HepG2 (cell line): ENCODE measurements around the gene PDGFA.

ENCODE experiments used
- AGO1 ChIP-seq: fragments of 200-400 bp; formaldehyde crosslinking; IDR thresholded peaks from 2 replicates; pipeline ENCODE4 v1.6.1; 2017; ENCODE audit warnings: mild to moderate bottlenecking, low read depth, low read length, moderate library complexity; ENCODE audit not compliant: poor library complexity, severe bottlenecking
- ELF1 ChIP-seq: sonication (generic); formaldehyde crosslinking; IDR thresholded peaks from 2 replicates; pipeline ENCODE4 v1.4.0; 2020; ENCODE audit warnings: missing genetic modification reagents
- HNRNPL ChIP-seq: fragments of 200-400 bp; formaldehyde crosslinking; IDR thresholded peaks from 2 replicates; pipeline ENCODE4 v1.6.1; 2017; ENCODE audit warnings: mild to moderate bottlenecking, low read depth, low read length
- MXI1 ChIP-seq: IDR thresholded peaks from 3 replicates; pipeline ENCODE4 v1.6.1; 2012; ENCODE audit warnings: low read depth, low read length, inconsistent platforms, borderline replicate concordance
- NFKB2 ChIP-seq: sonication (generic); formaldehyde crosslinking; IDR thresholded peaks from 2 replicates; pipeline ENCODE4 v1.4.0; 2020; ENCODE audit warnings: missing genetic modification reagents, borderline replicate concordance
- SP2 ChIP-seq: sonication (generic); formaldehyde crosslinking; IDR thresholded peaks from 2 replicates; pipeline ENCODE4 v1.5.1; 2020; ENCODE audit warnings: mild to moderate bottlenecking, missing genetic modification reagents
- ZMYM2 ChIP-seq: sonication (generic); formaldehyde crosslinking; IDR thresholded peaks from 2 replicates; pipeline ENCODE4 v1.8.0; 2022; ENCODE audit warnings: mild to moderate bottlenecking, missing genetic modification reagents
- TF ChIP-seq, protein P1 (sequence below): sonication (generic); formaldehyde crosslinking; IDR thresholded peaks from 2 replicates; pipeline ENCODE4 v1.5.0; 2020; ENCODE audit warnings: mild to moderate bottlenecking, missing genetic modification reagents, moderate library complexity
- TF ChIP-seq, protein P2 (sequence below): sonication (generic); formaldehyde crosslinking; IDR thresholded peaks from 2 replicates; pipeline ENCODE4 v1.4.0; 2020; ENCODE audit warnings: mild to moderate bottlenecking, missing genetic modification reagents

DNA sequence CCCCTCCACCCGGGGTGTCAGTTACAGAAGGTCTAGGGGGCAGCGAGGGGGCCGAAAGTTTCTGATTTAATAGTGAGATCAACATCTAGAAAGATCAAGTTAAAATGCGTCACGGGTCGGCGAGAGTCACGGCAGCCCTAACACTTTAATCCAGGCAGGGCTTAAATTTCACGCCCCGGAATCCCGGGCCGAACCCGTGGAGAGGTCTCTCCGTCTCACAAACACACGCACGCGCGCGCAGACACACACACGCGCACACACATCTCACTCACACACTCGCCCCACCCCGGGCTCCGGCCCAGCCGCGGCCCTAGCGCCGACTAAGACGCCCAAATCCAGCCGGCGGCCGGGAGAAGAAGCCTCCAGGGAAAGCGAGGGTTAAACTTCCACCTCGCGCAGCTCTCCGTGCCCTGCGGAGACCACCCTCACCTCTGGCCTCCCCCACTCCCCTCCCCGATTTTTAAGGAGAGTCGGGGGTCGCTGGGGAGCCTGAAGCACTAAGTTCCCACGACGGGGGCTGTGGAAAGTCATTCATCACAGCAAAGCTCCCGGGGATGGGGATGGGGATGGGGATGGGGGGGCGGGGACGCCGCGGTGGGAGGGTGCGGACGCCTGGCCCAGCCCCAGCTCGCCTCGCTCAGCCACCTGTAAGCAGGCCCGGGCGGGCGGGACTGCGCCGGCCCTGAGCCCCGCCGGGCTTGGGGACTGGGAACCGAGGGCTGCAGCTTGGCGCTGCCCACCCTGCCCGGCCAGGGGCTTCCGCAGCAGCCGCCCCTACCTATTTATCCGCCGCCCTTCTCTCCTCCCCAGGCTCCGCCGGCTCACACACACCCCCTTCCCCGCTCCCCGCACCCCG lies 1.6 kb downstream of the PDGFA start:
- TF ChIP-seq NFKB2 (CRISPR knock-in tag) (no peak), ELF1 (CRISPR knock-in tag) (no peak), MXI1 (no peak), SP2 (CRISPR knock-in tag) (no peak), AGO1 (no peak), HNRNPL (no peak), ZMYM2 (CRISPR knock-in tag) (no peak)
- TF ChIP-seq, protein P1, sequence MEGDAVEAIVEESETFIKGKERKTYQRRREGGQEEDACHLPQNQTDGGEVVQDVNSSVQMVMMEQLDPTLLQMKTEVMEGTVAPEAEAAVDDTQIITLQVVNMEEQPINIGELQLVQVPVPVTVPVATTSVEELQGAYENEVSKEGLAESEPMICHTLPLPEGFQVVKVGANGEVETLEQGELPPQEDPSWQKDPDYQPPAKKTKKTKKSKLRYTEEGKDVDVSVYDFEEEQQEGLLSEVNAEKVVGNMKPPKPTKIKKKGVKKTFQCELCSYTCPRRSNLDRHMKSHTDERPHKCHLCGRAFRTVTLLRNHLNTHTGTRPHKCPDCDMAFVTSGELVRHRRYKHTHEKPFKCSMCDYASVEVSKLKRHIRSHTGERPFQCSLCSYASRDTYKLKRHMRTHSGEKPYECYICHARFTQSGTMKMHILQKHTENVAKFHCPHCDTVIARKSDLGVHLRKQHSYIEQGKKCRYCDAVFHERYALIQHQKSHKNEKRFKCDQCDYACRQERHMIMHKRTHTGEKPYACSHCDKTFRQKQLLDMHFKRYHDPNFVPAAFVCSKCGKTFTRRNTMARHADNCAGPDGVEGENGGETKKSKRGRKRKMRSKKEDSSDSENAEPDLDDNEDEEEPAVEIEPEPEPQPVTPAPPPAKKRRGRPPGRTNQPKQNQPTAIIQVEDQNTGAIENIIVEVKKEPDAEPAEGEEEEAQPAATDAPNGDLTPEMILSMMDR (CRISPR knock-in tag), result no peak
- TF ChIP-seq, protein P2, sequence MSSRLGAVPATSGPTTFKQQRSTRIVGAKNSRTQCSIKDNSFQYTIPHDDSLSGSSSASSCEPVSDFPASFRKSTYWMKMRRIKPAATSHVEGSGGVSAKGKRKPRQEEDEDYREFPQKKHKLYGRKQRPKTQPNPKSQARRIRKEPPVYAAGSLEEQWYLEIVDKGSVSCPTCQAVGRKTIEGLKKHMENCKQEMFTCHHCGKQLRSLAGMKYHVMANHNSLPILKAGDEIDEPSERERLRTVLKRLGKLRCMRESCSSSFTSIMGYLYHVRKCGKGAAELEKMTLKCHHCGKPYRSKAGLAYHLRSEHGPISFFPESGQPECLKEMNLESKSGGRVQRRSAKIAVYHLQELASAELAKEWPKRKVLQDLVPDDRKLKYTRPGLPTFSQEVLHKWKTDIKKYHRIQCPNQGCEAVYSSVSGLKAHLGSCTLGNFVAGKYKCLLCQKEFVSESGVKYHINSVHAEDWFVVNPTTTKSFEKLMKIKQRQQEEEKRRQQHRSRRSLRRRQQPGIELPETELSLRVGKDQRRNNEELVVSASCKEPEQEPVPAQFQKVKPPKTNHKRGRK (CRISPR knock-in tag), result no peak
